DMS 273 (cell line): ENCODE results near the gene MAML2.

Experiments
- DNase-seq: peaks from one replicate; lab custom pipeline; 2025; ENCODE audit not compliant: unreplicated experiment; lab: John Stamatoyannopoulos, UW

Gene MAML2

DNA sequence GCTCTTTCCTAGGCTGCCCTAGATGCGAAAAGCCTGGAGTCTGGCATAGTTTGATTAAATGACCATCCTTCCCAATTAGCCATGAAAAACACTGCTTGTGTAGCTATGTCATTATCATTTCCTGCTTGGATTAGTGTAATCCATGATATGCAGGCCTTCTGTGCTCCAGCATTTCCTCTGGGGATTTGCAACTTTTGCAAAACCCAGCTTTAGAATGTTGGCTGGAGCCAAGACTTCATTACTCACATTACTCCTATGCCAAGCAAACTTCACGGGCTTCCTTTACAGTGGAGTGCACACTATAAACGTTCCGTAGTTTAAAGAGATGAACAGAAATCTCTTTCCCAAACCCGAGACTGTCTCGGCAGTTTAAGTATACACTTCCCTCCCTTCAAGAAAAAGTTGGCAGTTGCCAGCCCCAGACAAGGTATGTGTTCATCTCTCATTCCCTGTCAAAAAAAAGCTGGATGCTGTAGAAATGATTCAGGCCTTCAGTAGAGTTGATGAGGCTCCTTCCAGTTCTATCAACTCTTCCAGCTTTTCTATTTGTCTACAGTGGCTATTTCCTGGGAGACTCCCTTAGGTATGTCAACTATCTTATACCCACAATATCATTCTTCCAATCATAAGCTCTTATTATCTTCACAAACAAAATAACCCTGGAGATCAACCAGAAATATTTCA is 180.0 kb downstream of the MAML2 start:
- DNase-seq, result peak; percentile 26

DNA sequence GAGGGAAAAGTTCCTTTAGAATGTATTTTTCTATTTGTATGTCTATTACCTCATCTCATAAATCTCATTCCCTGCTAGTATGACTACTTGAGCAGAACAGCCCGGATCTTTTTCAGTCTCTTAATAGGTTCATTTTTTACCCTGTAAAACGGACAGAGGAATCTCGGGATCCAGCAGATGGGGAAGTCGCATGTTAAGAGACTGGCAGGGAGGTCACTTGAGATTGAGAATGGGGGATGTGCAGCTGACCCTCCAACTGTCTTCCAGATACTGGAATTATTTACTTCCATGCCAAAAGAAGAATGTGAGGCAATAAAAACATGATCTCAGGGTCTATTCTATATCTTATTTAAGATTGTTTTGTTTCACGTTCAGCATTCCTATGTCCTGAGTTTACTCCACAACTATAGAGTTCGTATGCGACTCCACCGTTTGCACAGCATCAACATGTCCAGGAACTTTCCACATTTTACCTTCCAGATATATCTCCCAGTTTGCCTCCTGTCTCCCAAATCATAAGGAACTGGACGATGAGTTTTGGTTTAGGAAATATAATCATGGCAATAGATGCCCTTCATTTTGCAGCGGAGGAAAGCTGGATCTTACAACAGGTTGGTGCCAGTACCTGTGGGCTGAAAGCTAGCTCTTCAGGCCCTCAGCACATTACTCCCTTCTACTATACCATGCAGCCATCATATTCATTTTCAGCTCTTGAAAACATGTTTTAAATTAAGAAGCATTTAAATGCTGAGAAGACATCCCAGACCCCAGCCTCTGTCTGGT is 181.5 kb downstream of the MAML2 start:
- DNase-seq, result peak; percentile 19

DNA sequence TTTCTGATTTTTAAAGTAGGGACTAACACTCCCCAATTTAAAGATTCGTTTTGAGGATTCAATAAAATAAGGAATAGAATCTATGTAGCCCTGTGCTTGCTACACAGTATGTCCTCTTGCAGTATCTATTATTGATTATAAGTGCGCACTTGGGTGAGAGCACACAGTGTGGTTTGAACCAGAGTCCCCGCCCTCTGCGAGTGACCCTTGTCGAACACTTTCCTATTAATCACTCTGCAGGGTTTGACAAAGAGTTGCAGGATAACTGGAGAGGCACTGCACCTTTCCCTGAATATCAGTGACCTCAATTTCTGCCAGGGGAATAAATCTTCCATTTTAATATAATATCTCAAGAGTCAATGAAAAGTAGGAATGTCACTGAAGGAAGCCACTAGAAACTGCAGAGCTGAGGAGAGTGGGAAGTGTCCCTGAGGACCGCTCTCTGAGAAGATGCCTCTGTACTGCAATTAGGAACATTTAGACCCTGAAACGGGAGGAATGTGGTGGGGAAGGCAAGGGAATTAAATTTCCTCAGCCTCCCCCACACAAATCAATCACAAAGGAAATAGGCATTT is 182.2 kb downstream of the MAML2 start:
- DNase-seq, result no peak

DNA sequence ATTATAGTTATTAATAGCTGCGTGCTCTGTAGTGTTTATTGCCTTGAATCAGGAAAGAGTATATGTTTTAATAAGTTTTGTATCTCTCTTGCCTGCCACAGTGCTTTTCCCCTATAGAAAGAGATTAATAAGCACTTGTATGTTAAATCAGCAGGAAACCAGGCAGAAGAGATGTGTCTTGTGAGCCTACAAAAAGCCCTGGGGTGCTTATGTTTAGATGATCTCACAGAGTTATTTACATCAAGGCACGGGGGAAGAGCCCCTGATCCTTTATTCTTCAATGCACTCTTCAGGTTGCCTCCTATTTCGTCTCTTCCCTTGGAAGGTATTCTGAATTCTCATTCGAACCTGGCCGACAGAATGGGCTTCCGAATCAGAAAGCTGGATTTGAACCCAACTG is 183.0 kb downstream of the MAML2 start:
- no peak for DNase-seq

DNA sequence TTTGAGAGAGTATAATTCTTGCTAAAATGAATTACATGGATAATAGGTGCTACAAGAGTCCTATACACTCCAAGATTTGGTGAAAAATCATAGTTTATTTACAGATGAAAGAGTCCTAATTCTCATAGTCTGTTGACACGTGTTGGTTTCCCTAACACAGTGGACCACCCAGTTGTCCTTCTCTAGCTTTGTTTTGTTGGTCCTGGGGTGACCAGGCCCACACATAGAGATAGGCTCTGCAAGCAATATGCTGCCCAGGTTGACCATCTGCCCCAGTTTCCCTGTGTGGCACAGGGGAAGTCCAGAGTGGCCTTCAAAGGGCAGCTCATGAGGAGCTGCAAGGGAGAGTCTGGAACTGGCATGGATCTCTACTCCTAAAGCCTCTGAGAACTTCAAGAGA is 184.9 kb downstream of the MAML2 start:
- no peak for DNase-seq

DNA sequence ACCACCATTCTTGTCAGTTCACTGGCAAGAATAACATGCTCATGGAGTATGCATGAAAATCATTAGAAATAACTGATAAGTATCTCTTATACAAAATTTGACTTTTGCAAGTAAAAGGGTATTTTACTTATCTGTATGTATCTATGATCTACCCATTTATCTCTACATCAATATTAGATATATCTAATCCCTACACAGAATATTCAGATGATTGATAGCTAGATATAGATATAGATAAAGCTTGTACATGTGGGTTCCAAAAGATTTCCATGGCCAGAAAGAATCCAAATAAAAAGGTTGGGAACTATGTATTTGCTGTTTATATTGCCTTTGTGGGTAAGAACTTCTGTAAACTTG is 185.5 kb downstream of the MAML2 start:
- no peak for DNase-seq

DNA sequence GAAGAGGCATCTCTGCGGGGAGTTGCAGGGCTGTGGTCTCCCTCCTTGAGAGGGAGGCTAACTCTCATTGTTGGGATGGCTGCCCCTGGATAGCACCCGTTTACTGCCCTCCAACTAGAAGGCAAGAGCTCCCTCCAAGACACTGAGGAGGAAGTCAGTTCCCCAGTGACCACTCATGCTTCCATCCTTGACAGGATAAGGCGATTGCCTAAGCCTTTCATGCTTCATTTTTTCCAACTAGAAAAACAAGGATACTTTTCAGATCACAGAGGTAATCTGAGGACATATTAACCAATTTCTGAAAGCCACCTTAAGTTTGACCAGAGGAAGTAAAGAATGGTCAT is 186.6 kb downstream of the MAML2 start:
- DNase-seq, result no peak

DNA sequence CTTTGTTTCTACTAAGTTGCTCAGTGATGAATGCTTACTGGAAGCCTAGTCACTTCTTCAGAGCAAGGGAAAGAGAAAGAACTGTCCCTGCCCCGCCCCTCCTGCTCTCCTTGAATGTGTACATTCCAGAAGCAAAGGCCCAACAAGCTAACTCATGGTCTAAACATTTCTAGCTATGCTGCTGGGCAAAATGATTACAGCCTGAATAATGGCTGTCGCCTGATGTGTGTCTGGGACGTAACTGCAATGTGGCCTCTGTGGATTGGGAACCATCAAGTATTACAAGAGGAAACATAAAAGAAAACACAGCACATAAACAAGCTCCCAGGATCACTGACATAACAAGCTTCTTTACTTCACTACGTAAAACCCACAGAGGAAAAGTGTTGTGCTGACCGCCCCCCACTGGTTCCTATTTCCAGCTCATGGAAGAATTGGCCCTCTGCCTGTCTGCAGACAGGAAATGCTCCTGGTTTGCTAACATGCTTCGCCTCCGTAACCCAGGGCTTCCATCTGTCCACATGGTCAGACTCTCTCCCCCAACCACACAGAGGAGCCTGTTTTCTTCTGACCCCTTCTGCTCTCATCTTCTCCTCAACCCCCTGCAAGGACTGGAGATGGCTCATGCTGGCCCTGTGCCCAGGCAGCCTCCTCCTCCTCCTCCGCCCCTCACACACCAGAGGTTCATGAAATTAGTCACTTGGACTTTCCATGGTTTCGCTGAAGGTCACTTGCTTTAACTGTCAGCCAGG is 187.2 kb downstream of the MAML2 start:
- peak; percentile 82 for DNase-seq

DNA sequence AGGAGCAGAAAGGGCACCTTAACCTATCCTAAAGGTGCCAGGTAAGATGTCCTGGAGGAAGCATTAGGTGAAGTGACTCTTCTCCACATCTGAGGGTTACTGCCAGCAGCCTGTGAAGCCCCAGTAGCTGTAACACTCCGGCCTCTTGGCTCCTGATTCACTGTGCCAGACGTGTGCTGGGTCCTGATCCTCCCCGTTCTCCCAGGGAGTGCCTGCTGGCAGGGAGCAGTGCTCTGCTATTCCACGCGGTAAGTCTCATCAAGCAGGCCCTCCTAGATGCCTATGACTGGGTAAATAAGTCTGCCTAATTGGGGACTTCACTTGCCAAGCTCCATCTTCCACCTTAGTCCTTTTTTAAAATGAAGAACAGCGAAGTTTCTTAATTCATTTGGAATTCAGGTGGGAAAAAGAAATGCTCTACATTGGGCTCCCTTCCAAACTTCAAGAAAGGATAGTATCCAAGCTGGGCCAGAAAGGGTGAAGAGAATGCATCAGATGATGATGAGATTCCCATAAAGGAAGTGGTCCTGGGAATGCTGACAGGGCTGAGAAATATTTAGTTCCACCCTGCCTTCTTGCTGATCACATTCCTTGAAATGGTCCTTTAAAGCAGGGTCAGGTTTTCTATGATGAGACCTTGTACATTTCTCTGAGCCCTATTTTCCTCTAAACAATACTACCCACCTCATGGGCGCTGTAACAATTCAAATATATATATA is 188.0 kb downstream of the MAML2 start:
- peak; percentile 4 for DNase-seq

DNA sequence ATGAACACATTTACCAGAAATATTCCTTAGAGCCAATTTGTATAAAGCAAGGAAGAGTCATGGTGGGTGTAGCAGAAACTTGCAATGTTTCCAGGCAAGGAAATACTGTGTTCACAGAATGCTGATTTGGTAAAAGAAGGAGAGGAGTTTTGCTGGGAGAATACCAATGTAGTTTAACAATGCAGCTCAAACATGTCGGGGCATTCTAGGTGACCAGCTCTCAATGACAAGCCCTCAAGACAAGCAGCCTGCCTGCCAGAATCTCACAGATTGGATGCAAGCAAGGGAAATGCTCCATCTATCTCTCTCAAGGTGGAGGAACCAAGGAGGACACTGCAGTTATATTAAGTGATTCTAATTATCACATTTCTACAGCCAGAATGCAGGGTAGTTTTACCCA is 190.4 kb downstream of the MAML2 start:
- no peak for DNase-seq

DNA sequence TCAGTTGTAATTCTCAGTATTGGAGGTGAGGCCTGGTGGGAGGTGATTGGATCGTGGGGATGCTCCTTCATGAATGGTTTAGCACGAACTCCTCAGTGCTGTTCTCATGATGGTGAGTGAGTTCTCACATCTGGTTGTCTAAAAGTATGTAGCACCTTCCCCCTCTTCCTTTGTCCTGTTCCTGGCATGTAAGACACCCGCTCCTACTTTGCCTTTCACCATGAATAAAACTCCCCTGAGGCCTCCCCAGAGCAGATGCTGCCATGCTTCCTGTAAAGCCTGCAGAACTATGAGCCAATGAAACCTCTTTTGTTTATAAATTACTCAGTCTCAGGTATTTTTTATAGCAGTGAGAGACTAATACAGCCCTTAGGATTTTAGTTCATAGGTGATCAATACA is 191.5 kb downstream of the MAML2 start:
- no peak for DNase-seq

DNA sequence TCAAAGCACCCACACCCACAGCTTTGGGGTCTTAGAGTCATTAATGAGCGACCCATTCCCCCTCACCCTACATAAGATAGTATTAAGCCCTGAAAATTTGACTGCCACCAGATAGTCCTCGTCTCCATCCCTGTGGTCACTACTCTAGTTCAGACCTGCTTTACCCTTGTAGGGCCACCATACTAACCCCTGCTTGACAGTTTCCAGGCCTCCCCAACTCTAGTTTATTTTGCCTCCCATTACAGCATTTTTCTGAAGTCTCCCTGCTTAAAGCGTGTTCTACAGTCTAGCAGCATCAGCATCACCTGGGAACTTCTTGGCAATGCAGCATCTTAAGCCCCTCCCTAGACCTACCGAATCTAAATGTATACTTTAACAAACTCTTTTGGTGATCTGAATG is 192.4 kb downstream of the MAML2 start:
- no peak for DNase-seq

DNA sequence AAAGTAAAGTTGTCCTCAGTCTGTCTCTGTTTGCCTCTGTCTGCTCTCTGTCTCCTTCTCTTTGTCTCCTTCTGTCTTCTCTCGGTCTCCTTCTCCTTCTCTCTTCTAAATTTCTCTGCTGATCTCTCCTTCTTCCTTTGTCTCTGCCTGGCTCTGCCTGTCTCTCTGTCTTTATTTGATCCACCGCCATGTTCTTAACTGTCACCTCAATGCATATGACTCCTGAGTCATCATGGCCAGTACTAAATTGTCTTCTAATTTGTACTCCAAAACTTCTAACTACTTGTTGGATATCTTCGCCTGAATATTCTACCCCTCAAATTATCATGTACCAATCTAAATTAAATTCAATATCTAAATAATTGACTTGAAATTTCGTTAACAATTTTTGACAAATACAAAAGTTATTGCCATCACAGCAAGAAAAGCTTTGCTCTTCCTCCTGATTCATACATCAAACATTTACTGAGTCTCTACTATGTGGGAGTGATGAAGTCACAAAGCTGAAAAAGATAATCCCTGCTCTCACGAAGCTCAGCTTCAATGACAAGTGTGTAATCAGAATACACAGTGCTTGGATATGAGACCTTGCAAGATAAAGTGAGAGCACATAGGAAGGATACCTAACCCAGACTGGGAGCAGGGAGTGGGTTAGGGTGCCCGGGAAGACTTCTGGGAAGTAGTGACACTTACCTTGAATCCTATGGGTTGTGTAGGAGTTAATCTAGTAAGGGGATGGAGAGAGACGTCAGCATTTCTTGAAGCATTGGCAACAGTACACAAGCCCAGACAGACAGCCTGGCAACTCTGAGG is 193.0 kb downstream of the MAML2 start:
- no peak for DNase-seq

DNA sequence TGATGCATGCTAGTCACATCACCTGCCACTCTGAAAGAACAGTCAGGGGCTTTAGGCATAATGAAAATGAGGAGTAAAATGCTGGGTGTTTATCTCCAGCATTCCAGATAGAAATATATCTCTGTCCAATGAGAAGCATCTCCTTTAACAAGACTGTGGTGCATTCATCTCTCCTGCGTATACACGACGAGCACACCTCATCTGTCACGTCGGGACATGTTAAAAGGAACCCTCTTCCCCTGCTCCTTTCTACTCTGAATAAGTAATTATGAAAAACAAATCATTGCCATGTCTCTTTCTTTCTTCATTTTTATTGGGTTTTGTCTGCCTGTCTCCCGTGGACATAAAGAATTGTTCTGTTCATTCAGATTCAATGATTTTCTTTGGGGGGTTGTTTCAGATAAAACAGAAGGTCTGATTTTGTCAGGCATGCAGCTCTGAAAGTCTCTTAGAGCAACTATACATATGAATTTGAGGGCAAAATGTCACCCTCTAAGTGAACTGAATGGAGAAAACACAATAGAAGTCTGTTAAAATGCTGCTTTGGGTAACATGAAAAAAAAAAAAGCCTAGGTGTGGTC is 195.0 kb downstream of the MAML2 start:
- DNase-seq, result no peak

DNA sequence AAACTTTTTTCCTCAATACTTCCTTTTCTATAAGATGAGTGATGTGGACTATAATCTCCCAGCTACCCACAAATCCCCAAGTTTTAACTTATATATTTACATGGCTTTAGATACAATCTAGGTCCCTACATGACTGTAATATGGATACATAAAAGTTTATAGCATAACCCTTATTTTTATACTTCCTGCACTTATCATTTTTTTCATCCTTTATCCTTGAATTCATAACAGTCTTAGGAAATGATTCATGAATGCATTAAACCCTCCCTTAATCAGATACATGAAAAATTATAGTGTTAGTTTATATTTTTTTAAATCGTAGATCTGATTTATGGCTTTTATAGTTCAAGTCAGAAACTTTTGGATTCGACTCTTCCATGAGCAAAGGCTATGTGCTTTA is 195.8 kb downstream of the MAML2 start:
- no peak for DNase-seq

DNA sequence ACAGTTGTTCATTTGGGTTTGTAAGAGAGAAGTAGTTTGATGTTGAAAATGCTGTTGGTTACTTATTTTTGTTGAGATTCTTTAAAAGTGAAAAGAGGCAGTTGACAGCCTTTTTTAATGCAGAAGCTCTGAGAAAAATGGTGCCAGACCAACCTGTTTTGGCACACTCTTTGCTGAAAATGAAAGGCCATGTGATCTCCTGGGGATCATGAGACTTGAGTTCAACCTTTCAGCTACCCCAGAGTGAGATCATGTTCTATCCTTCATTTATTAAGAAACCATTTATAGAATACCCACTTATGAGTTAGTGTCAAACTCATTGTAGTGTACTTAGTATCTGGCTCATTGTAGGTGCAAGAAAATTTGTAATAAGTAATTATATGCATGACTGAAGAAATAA is 196.2 kb downstream of the MAML2 start:
- DNase-seq, result no peak

DNA sequence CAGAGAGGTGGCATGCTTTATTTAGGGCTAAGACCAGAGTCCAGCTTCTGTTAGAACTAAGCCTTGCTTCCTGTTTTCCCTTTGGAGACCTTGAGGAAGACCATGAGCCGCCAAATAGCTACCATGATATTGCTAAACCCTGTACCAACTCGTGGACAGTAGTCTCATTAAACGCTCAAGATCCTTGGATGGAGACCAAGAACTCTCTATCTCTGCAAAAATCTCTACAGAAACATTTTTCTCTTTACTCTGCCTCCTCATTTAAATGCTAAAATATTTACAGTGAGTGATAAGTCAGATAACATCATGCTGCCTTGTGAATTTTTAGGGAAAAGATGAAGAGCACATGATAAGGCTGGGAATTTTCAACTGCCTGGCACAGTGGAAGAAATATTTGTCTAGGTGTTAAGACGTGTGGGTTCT is 197.8 kb downstream of the MAML2 start:
- DNase-seq, result peak; percentile 12

DNA sequence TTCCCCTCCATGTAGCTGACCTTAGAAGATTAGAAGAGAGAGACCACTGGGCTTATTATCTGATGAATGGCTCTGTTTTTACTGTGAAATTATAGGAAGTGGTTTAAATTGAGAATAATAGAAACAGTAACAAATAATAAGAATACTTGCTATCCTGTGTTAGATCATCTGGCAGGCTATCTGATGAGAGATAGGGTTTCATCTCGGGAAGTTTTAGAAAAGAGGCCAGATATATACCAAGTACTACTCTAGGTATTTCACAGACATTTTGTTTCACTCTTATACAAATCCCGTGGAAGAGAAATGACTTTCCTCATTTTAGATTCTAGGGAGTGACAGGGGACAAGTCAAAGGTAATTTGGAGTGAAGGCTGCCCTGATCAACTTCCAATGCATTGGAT is 198.4 kb downstream of the MAML2 start:
- no peak for DNase-seq

DNA sequence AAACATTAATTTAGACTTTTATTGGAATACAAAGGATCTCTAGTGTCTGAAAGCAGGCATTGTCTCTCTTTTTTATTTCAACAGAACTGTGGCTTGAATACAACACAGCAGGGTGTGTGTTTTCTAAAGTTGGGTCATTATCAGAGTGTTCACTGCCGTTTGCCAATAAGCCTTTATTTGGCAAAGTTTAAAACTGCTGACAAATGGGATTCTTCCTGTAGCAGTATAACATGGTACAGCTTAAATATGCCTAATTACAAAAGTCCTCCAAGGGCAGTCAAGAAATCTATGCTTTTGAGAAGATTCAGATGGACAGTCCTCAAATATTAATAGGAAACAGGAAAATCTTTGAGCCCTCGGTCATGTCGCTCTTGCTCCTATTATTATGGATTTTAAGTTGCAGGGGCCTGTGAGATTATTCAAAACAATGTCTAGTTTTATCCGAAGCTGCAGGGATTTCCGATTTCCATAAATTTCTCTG is 199.9 kb downstream of the MAML2 start:
- DNase-seq, result no peak

DNA sequence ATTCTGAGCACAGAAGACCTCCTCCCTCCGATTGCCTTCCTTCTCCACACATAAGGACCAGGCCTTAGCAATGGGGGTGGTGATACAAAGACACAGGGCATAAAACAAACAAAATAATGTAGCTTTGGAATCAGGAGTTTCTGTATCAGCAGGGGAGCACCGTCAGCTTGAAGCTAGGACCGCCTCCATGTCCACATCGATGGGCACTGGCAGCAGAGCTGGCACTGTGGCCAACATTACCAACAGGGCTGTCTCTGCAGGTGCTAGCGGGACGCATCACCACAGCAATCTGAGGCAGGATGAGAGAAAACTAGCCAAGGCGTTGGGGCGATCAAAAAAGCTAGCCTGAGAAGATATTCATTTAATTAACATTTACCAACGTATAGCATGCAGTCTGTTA is 201.4 kb downstream of the MAML2 start:
- no peak for DNase-seq
